Measurements from ENCODE around the gene CPED1. TPM values are rescaled to one million over a fixed set of nuclear protein-coding genes. Genes with fewer than 3 reads are reported as not detected.

The CPED1 gene
- total RNA-seq, 4 donors from 2014 or later, result 32.5 to 49.5 (median 40.2) TPM

GRCh38 chr7:121313793-121314676 is 325.5 kb downstream of the CPED1 start:
- TF ChIP-seq CTCF (IDR thresholded peaks at IDR 0.05; ENCODE audit: low read depth), result no peak

GRCh38 chr7:121322460-121322859 is 333.9 kb downstream of the CPED1 start:
- no peak for TF ChIP-seq CTCF (IDR thresholded peaks at IDR 0.05; ENCODE audit: low read depth)

DNA sequence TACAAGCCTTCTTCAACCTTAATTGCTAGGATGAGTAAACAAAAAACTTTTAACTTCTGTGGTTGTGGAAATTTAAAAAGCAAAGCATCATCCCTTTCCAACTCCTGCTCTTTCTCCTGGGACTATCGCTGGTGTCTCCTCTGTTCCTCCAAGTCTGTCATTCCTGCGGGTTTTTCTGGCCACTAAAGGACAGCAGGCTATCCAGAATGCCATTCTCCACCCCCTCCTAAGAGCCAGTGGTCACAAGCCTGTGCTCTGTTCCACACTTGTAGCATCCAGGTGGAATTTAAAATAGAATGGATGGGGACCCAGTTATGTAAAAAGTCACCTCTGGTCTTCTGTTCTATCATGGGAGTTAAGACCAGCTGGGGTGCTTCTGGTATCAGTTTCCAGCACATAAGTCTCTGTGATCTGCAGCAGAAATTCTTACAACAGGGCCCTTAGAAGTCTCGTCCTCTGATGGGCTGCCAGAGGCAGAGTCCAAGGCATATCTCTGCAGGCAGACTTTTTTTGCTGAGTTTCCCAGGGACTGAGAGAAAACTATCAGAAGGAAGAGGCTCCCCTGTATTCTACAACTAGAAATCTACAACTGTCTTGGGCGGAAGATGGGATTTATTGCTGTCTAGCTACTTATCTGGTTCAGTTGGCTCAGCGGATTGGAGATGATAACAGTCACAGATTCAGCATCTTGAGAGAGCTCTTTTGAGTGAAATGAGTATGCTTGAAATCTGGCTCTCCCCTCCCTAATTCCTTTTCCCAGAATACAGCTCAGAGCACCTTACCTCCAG is 335.2 kb downstream of the CPED1 start:
- no peak for TF ChIP-seq CTCF (IDR thresholded peaks at IDR 0.05; ENCODE audit: low read depth)

GRCh38 chr7:121327671-121328070 is 339.2 kb downstream of the CPED1 start:
- TF ChIP-seq CTCF (IDR thresholded peaks at IDR 0.05; ENCODE audit: low read depth), result no peak

DNA sequence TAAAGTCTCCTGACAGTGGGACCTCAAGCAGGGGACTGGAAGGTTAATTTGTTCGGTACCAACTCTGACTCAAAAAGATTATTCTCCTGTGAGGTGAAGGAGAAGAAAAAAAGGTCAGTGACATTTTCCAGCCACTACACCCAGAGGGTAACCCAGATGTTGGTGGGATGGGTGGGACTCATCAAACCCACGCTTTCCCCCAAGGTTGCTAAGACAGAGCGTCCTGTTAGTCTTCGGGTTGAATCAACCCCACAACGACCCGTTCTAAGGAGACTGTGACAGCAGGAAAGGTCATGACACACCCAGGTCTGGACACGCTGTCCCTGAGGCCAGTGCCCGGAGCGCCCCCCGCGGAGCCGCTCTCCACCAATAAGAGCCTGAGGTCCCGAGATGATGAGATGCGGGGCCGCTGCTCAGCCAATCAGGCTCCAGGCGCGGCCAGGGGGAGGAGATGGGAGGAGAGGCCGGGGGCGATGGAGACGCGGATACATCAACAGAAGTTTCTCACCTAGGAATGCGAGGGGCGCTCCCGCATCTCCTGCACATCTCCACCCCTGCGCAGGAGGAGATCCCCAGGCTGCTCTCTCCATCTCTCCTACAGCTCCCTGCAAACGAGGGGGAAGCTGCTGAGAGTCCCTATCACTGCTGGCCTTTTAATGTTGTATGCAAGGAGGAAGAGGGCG is 340.1 kb downstream of the CPED1 start, which contains the start of gene WNT16:
Gene WNT16 (plus strand): TSS at position 493 of the 683 bp plus-strand sequence. CDS start 293 bp downstream, outside the sequence.
- TF ChIP-seq CTCF (IDR thresholded peaks at IDR 0.05; ENCODE audit: low read depth), result no peak

DNA sequence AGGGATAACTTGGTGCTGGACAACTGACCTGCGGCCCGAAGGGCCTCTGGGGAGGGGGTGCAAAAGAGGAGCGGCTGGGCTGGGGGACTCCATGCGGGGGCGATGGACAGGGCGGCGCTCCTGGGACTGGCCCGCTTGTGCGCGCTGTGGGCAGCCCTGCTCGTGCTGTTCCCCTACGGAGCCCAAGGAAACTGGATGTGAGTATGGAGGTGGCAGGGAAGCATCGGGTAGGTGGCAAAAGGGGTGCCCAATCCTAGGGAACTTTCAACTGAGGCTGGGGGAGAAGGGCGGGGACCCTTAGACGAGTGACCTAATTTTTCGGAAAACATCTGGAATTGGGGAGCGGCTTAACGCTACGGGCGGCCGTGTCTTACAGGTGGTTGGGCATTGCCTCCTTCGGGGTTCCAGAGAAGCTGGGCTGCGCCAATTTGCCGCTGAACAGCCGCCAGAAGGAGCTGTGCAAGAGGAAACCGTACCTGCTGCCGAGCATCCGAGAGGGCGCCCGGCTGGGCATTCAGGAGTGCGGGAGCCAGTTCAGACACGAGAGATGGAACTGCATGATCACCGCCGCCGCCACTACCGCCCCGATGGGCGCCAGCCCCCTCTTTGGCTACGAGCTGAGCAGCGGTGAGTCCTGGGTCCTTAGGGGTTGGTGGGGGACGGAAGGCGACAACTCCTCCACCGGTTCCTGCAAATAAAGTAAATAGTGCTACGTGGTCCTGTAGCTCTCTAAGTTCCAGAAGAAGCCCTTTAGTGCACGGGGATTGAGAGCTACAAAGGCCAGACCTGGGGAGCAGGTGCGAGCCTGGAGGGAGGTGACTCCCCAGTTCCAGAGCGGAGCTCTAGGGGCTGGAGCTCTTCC is 340.9 kb downstream of the CPED1 start:
- no peak for TF ChIP-seq CTCF (IDR thresholded peaks at IDR 0.05; ENCODE audit: low read depth)
